Stimulated activated CD4-positive, alpha-beta T cell treated with anti-CD3 and anti-CD28 coated beads, Interleukin-15, amount 100 ng/mL, for 48 hours (primary cell): ENCODE data around the gene INSR.
A peak's percentile ranks its signal among the peaks of the same experiment; 100 is the strongest.
"Not testable (repeated sequence)": the region's sequence is repeated elsewhere in the genome, so short reads cannot be mapped to it uniquely, and the experiment has no call there.

Source experiments
- DNase-seq, 2 donors: peaks; one replicate each; pipeline ENCODE4 v3.0.0-alpha.2; 2020; ENCODE audit warnings: low read depth in 2 of 2

The INSR gene

GRCh38 chr19:7224209-7224686, 70.0 kb downstream of the INSR start:
- DNase-seq: no peak

- no peak for DNase-seq
Observed at GRCh38 chr19:7223429-7223828, 70.8 kb downstream of the INSR start.

- DNase-seq: no peak
Observed at GRCh38 chr19:7219056-7219455, 75.2 kb downstream of the INSR start.

GRCh38 chr19:7217861-7218260, 76.4 kb downstream of the INSR start:
- no peak for DNase-seq

- DNase-seq: peak in 1 of 2 donors; percentile 34
Observed at GRCh38 chr19:7216373-7216902, 77.8 kb downstream of the INSR start.

- DNase-seq: no peak
Observed at GRCh38 chr19:7215176-7215575, 79.0 kb downstream of the INSR start.

GRCh38 chr19:7214324-7215089, 79.7 kb downstream of the INSR start:
- DNase-seq: no peak

GRCh38 chr19:7213628-7214323, 80.4 kb downstream of the INSR start:
- DNase-seq: no peak

GRCh38 chr19:7211191-7211951, 82.8 kb downstream of the INSR start:
- DNase-seq: no peak

GRCh38 chr19:7210359-7210758, 83.9 kb downstream of the INSR start:
- no peak for DNase-seq

GRCh38 chr19:7209597-7210325, 84.5 kb downstream of the INSR start:
- not testable (repeated sequence) for DNase-seq

- not testable (repeated sequence) for DNase-seq
Observed at GRCh38 chr19:7209036-7209435, 85.2 kb downstream of the INSR start.

GRCh38 chr19:7203332-7203731, 90.9 kb downstream of the INSR start:
- DNase-seq: no peak

GRCh38 chr19:7202888-7203287, 91.3 kb downstream of the INSR start:
- DNase-seq: no peak

- DNase-seq: no peak
Observed at GRCh38 chr19:7200736-7201135, 93.5 kb downstream of the INSR start.

- no peak for DNase-seq
Observed at GRCh38 chr19:7199613-7200533, 94.3 kb downstream of the INSR start.

GRCh38 chr19:7197760-7198696, 96.2 kb downstream of the INSR start:
- DNase-seq: peak; percentile 78 to 87

GRCh38 chr19:7197119-7197759, 97.0 kb downstream of the INSR start:
- peak; percentile 92 to 95 for DNase-seq

GRCh38 chr19:7196763-7197118, 97.5 kb downstream of the INSR start:
- no peak for DNase-seq
